H9 (cell line): Measurements from ENCODE around the gene E2F7. TPM values are rescaled to one million over a fixed set of nuclear protein-coding genes. Genes with fewer than 3 reads are reported as not detected.
A peak's percentile ranks its signal among the peaks of the same experiment; 100 is the strongest.

Source experiments
- DNase-seq: peaks from one replicate; pipeline ENCODE4 v3.0.0-alpha.2; 2017
- H2AFZ ChIP-seq: one replicate; pipeline ENCODE4 v1.6.1; 2013; ENCODE audit warnings: mild to moderate bottlenecking, low read length, control low read depth, moderate library complexity
- H2AK5ac ChIP-seq: 2 replicates; pipeline ENCODE4 v1.6.1; 2013; ENCODE audit warnings: low read length, control low read depth, mixed read lengths; ENCODE audit not compliant: insufficient read length
- H2BK120ac ChIP-seq: one replicate; pipeline ENCODE4 v1.6.1; 2013; ENCODE audit warnings: low read depth, mild to moderate bottlenecking, low read length, control low read depth, inconsistent platforms; ENCODE audit not compliant: poor library complexity, severe bottlenecking
- H2BK12ac ChIP-seq: 2 replicates; pipeline ENCODE4 v1.6.1; 2013; ENCODE audit warnings: low read length, control low read depth, mixed read lengths, low read depth; ENCODE audit not compliant: insufficient read length
- H2BK15ac ChIP-seq: 2 replicates; pipeline ENCODE4 v1.6.1; 2013; ENCODE audit warnings: low read depth, low read length, control low read depth
- H2BK20ac ChIP-seq: one replicate; pipeline ENCODE4 v1.6.1; 2013; ENCODE audit warnings: low read depth, mild to moderate bottlenecking, low read length, control low read depth, inconsistent platforms; ENCODE audit not compliant: poor library complexity, severe bottlenecking
- H2BK5ac ChIP-seq: 2 replicates; pipeline ENCODE4 v1.6.1; 2013; ENCODE audit warnings: low read length, control low read depth, mixed read lengths; ENCODE audit not compliant: insufficient read length
- H3K14ac ChIP-seq: 2 replicates; pipeline ENCODE4 v1.6.1; 2013; ENCODE audit warnings: low read length, control low read depth; ENCODE audit not compliant: insufficient read depth
- H3K18ac ChIP-seq: 2 replicates; pipeline ENCODE4 v1.6.1; 2013; ENCODE audit warnings: low read depth, mild to moderate bottlenecking, mixed read lengths, low read length, control low read depth; ENCODE audit not compliant: insufficient read length
- H3K23ac ChIP-seq: 2 replicates; pipeline ENCODE4 v1.6.1; 2013; ENCODE audit warnings: low read length, control low read depth, mixed read lengths, low read depth; ENCODE audit not compliant: insufficient read length
- H3K23me2 ChIP-seq: 2 replicates; pipeline ENCODE4 v1.6.1; 2013; ENCODE audit warnings: low read depth, mild to moderate bottlenecking, mixed read lengths, low read length, control low read depth; ENCODE audit not compliant: insufficient read length, poor library complexity, severe bottlenecking
- H3K27ac ChIP-seq: 2 replicates; pipeline ENCODE4 v1.5.1; 2013; ENCODE audit warnings: low read length, control low read depth, mixed read lengths, low read depth; ENCODE audit not compliant: insufficient read length
- H3K27me3 ChIP-seq: 2 replicates; pipeline ENCODE4 v1.6.1; 2013; ENCODE audit warnings: low read length, control low read depth, inconsistent platforms; ENCODE audit not compliant: insufficient read depth
- H3K4ac ChIP-seq: 2 replicates; pipeline ENCODE4 v1.6.1; 2013; ENCODE audit warnings: low read depth, mild to moderate bottlenecking, control low read depth, inconsistent platforms, low read length, moderate library complexity
- H3K4me1 ChIP-seq: 2 replicates; pipeline ENCODE4 v1.6.1; 2013; ENCODE audit warnings: low read length, control low read depth, inconsistent platforms; ENCODE audit not compliant: insufficient read depth
- H3K4me2 ChIP-seq: 2 replicates; pipeline ENCODE4 v1.6.1; 2013; ENCODE audit warnings: low read length, control low read depth, mixed read lengths; ENCODE audit not compliant: insufficient read length, insufficient read depth
- H3K56ac ChIP-seq: 2 replicates; pipeline ENCODE4 v1.6.1; 2013; ENCODE audit warnings: low read depth, mild to moderate bottlenecking, mixed read lengths, low read length, control low read depth; ENCODE audit not compliant: insufficient read length
- H3K79me1 ChIP-seq: 2 replicates; pipeline ENCODE4 v1.6.1; 2013; ENCODE audit warnings: low read depth, mild to moderate bottlenecking, moderate library complexity, low read length, control low read depth, inconsistent platforms; ENCODE audit not compliant: insufficient read depth, poor library complexity, severe bottlenecking
- H3K79me2 ChIP-seq: 2 replicates; pipeline ENCODE4 v1.6.1; 2013; ENCODE audit warnings: low read length, control low read depth, inconsistent platforms; ENCODE audit not compliant: insufficient read depth
- H3K9ac ChIP-seq: 2 replicates; pipeline ENCODE4 v1.6.1; 2013; ENCODE audit warnings: low read length, control low read depth, mixed read lengths; ENCODE audit not compliant: insufficient read length; ENCODE audit errors: extremely low read depth
- H3K9me3 ChIP-seq: one replicate; pipeline ENCODE4 v1.6.1; 2013; ENCODE audit warnings: low read depth, low read length, inconsistent platforms; ENCODE audit not compliant: control insufficient read depth
- H3T11ph ChIP-seq: one replicate; pipeline ENCODE4 v1.6.1; 2013; ENCODE audit warnings: mild to moderate bottlenecking, low read length, control low read depth, inconsistent platforms
- H4K20me1 ChIP-seq: one replicate; pipeline ENCODE4 v1.6.1; 2013; ENCODE audit not compliant: control insufficient read depth, insufficient read length, insufficient read depth
- H4K5ac ChIP-seq: 2 replicates; pipeline ENCODE4 v1.6.1; 2013; ENCODE audit warnings: low read depth, mild to moderate bottlenecking, mixed read lengths, low read length, control low read depth; ENCODE audit not compliant: insufficient read length
- H4K8ac ChIP-seq: replicated peaks from 2 replicates; pipeline ENCODE4 v1.6.1; 2013; ENCODE audit warnings: low read length, control low read depth, mixed read lengths, low read depth; ENCODE audit not compliant: insufficient read length
- H4K91ac ChIP-seq: 2 replicates; pipeline ENCODE4 v1.6.1; 2013; ENCODE audit warnings: low read depth, mild to moderate bottlenecking, moderate library complexity, mixed read lengths, low read length, control low read depth; ENCODE audit not compliant: insufficient read length
- H3K27ac Mint-ChIP-seq, 3 experiments: 2 replicates in 2 of 3; 3 replicates in 1 of 3; pipeline ENCODE4 v1.8.0; 2020 to 2021; ENCODE audit warnings: mixed read lengths in 3 of 3, mild to moderate bottlenecking in 1 of 3, moderate library complexity in 1 of 3
- H3K27me3 Mint-ChIP-seq: 2 replicates; pipeline ENCODE4 v1.8.0; 2021; ENCODE audit warnings: low read depth, mild to moderate bottlenecking, moderate library complexity, mixed read lengths
- H3K36me3 Mint-ChIP-seq, 3 experiments: 2 replicates in 2 of 3; 3 replicates in 1 of 3; pipeline ENCODE4 v1.8.0; 2020 to 2021; ENCODE audit warnings: low read depth in 3 of 3, mixed read lengths in 3 of 3; ENCODE audit not compliant: insufficient read depth in 1 of 3
- H3K4me1 Mint-ChIP-seq, 2 experiments: 2 replicates each; pipeline ENCODE4 v1.8.0; 2020; ENCODE audit warnings: mixed read lengths in 2 of 2
- H3K4me3 Mint-ChIP-seq, 2 experiments: 2 replicates in 1 of 2; 3 replicates in 1 of 2; pipeline ENCODE4 v1.8.0; 2020 to 2021; ENCODE audit warnings: mild to moderate bottlenecking in 2 of 2, mixed read lengths in 2 of 2, moderate library complexity in 1 of 2
- H3K9me3 Mint-ChIP-seq, 2 experiments: 2 replicates in 1 of 2; 3 replicates in 1 of 2; pipeline ENCODE4 v1.8.0; 2020; ENCODE audit warnings: mild to moderate bottlenecking in 2 of 2, mixed read lengths in 2 of 2, moderate library complexity in 1 of 2
- WGBS: extraction: QIAGEN DNeasy Blood & Tissue Kit; methylation state at CpG from one replicate; pipeline ENCODE4 v1.1.7; 2013; ENCODE audit warnings: missing lambda C conversion rate, low lambda C conversion rate, mixed read lengths; ENCODE audit not compliant: insufficient read length; ENCODE audit errors: extremely low coverage; 5-methylcytosine and 5-hydroxymethylcytosine counted together
- total RNA-seq: library from RNA; stranded (reverse); gene quantifications from 2 replicates; pipeline ENCODE4 v1.2.1, GENCODE V29; 2021
- TF ChIP-seq, protein P1 (sequence below): fragments of 200-600 bp; sonication (generic); conservative IDR thresholded peaks from 3 replicates; pipeline ENCODE4 v1.8.0; 2021; ENCODE audit warnings: antibody characterized with exemption, mild to moderate bottlenecking

Gene E2F7
- total RNA-seq, 1 experiment from 2014 or later, result 24.5 TPM

DNA sequence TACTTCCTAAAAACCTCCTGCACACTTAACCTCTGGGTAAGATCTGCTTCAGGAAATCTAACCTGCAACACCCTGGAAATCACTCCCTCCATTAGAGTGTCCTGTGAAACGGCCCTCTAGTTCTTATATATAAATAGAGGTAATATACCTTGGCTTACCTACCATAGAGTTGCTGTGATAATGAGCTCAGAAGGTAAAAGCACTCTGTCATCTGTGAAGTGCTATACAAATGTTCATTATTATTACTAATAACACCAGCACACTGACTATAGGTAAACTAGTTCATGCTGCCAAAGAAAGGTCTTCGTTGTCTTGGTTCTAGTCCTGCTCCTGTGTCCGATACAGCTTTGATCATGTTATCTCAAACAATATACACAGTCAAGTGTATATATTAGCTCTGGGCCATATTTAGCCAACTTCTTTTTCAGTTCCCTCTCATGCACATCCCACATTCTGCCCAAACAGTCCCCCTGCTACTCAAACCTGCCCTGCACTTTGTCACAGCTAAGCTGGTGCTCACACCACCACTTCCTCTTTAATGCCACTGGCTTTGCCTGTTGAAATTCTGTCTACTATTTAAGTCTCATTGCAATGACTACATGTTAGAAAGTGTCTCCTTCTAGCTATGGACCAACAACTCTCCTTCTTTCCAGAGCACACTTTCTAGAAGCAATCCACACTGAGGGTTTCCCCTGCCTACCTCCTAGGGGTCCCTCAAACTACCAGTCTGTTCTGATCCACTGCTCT, 5.1 kb downstream of the E2F7 start:
- H3K79me1 ChIP-seq, result peaks cover 5% of the 10 kb centered on the region
- H3K4ac ChIP-seq, result no peak overlapping the region
- peaks cover 5% of the 10 kb centered on the region for H3K23me2 ChIP-seq
- H3K4me3 Mint-ChIP-seq, result no peak overlapping the region
- no peak overlapping the region for H2BK5ac ChIP-seq
- H2AFZ ChIP-seq, result no peak overlapping the region
- H3T11ph ChIP-seq, result no peak overlapping the region
- H4K91ac ChIP-seq, result no peak overlapping the region
- no peak overlapping the region for H2BK20ac ChIP-seq
- H3K36me3 Mint-ChIP-seq, result peaks cover 31 to 68% (median 57%) of the 10 kb centered on the region in 3 experiments; a peak in 6 of 7 replicates
- no peak overlapping the region for H3K9ac ChIP-seq
- no peak overlapping the region for H4K5ac ChIP-seq
- peaks cover 2% of the 10 kb centered on the region; the same call in 1 of the 2 replicates for H3K79me2 ChIP-seq
- H4K8ac ChIP-seq, result no peak overlapping the region
- peak overlapping the region in 2 of 3 experiments; percentile 21 to 71; a peak in 2 of 7 replicates for H3K27ac Mint-ChIP-seq
- no peak for DNase-seq
- H3K9me3 Mint-ChIP-seq, result no peaks in the 10 kb centered on the region
- H4K20me1 ChIP-seq, result no peaks in the 10 kb centered on the region
- no peaks in the 10 kb centered on the region for H3K27me3 ChIP-seq
- no peaks in the 10 kb centered on the region for H3K27me3 Mint-ChIP-seq
- no peak overlapping the region for H2BK12ac ChIP-seq
- H3K4me2 ChIP-seq, result no peak overlapping the region
- no peaks in the 10 kb centered on the region for H3K9me3 ChIP-seq
- H2AK5ac ChIP-seq, result no peak overlapping the region
- H2BK15ac ChIP-seq, result no peak overlapping the region
- H3K18ac ChIP-seq, result no peak overlapping the region
- H3K4me1 ChIP-seq, result no peaks in the 10 kb centered on the region; the same call in 1 of the 2 replicates
- no peak overlapping the region for H2BK120ac ChIP-seq
- H3K14ac ChIP-seq, result no peak overlapping the region
- no peak overlapping the region for H3K56ac ChIP-seq
- TF ChIP-seq, protein P1, sequence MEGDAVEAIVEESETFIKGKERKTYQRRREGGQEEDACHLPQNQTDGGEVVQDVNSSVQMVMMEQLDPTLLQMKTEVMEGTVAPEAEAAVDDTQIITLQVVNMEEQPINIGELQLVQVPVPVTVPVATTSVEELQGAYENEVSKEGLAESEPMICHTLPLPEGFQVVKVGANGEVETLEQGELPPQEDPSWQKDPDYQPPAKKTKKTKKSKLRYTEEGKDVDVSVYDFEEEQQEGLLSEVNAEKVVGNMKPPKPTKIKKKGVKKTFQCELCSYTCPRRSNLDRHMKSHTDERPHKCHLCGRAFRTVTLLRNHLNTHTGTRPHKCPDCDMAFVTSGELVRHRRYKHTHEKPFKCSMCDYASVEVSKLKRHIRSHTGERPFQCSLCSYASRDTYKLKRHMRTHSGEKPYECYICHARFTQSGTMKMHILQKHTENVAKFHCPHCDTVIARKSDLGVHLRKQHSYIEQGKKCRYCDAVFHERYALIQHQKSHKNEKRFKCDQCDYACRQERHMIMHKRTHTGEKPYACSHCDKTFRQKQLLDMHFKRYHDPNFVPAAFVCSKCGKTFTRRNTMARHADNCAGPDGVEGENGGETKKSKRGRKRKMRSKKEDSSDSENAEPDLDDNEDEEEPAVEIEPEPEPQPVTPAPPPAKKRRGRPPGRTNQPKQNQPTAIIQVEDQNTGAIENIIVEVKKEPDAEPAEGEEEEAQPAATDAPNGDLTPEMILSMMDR, result no peak
- H3K23ac ChIP-seq, result no peak overlapping the region
- peaks cover 15 to 25% of the 10 kb centered on the region in 2 experiments for H3K4me1 Mint-ChIP-seq
- WGBS, result no CpG with 5 or more reads among the region's 3 CpGs
- H3K27ac ChIP-seq, result no peak overlapping the region
